ENCODE results near the gene EFR3B.

DNA sequence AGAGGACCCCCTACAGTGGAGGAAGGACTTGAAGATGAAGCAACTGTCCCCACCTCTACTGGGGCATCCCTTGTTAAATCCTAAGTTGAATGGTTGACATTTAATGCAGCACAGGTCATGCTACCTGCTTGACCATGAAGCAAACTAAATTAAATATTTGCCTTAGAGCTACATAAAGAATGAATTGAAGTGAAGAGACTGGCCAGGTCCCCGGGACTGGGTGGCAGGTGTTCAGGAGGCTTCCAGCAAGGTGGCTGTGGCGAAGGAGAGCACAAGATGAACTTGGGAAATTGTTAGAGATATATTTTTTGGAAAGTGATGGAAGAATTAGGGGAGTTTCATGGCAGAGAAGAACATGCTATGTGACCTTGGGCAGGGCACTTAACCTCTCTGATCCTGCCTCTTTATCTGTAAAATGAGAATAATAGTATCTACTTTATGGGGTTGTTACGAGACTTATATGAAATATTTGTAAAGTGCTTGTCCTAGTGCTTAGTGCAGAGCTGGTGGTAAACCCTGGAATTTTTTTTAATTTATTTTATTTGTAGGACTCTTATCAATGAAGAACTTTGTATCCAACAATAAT, 37.3 kb downstream of the EFR3B start:
- TF ChIP-seq, protein P1, sequence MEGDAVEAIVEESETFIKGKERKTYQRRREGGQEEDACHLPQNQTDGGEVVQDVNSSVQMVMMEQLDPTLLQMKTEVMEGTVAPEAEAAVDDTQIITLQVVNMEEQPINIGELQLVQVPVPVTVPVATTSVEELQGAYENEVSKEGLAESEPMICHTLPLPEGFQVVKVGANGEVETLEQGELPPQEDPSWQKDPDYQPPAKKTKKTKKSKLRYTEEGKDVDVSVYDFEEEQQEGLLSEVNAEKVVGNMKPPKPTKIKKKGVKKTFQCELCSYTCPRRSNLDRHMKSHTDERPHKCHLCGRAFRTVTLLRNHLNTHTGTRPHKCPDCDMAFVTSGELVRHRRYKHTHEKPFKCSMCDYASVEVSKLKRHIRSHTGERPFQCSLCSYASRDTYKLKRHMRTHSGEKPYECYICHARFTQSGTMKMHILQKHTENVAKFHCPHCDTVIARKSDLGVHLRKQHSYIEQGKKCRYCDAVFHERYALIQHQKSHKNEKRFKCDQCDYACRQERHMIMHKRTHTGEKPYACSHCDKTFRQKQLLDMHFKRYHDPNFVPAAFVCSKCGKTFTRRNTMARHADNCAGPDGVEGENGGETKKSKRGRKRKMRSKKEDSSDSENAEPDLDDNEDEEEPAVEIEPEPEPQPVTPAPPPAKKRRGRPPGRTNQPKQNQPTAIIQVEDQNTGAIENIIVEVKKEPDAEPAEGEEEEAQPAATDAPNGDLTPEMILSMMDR (conservative IDR thresholded peaks at IDR 0.05; ENCODE audit: low read length) = no peak
- no peak for TF ChIP-seq EZH2phosphoT487 (IDR thresholded peaks at IDR 0.05; ENCODE audit: borderline replicate concordance, low read depth, low read length)

Data from OCI-LY7 (cell line).